Effector memory CD8-positive, alpha-beta T cell (primary cell): Measurements from ENCODE around the gene ADCY3.

Experiments
- ATAC-seq: fragments of 150-1000 bp; cut with Tn5 transposase; replicated peaks from 2 replicates; pipeline ENCODE4 v1.10.0; 2021; ENCODE audit warnings: mild to moderate bottlenecking, moderate library complexity
- DNase-seq, 3 experiments: peaks; one replicate each; pipeline ENCODE4 v3.0.0; 2021
- H3K27ac Mint-ChIP-seq, 2 donors: one replicate each; pipeline ENCODE4 v1.8.0; 2022; ENCODE audit warnings: mild to moderate bottlenecking in 2 of 2, mixed read lengths in 2 of 2, moderate library complexity in 2 of 2
- H3K27me3 Mint-ChIP-seq, 2 donors: one replicate each; pipeline ENCODE4 v1.8.0; 2022; ENCODE audit warnings: mixed read lengths in 2 of 2
- H3K36me3 Mint-ChIP-seq: one replicate; pipeline ENCODE4 v1.8.0; 2022; ENCODE audit warnings: mild to moderate bottlenecking, moderate library complexity, mixed read lengths; ENCODE audit not compliant: insufficient read depth
- H3K4me1 Mint-ChIP-seq, 2 donors: one replicate each; pipeline ENCODE4 v1.8.0; 2022; ENCODE audit warnings: low read depth in 2 of 2, mixed read lengths in 2 of 2
- H3K4me3 Mint-ChIP-seq, 2 donors: one replicate each; pipeline ENCODE4 v1.8.0; 2022; ENCODE audit warnings: mild to moderate bottlenecking in 2 of 2, mixed read lengths in 2 of 2, moderate library complexity in 2 of 2
- H3K9me3 Mint-ChIP-seq, 2 donors: one replicate each; pipeline ENCODE4 v1.8.0; 2022; ENCODE audit warnings: mixed read lengths in 2 of 2
- total RNA-seq, 9 experiments: gene quantifications; one replicate each; lab custom pipeline; 2026; lab: John Stamatoyannopoulos, UW

ADCY3 gene
- 28.7 to 73.4 (median 58.7) reads per million in 9 experiments for total RNA-seq

GRCh38 chr2:24920098-24920808, at the start of gene ADCY3:
ADCY3 (minus strand) TSS chr2:24920237; CDS start chr2:24918987, 1,250 bp downstream.
- Mint-ChIP-seq H3K9me3 (no peaks in the 10 kb centered on the region), H3K4me3 (peak within 1 kb of the TSS; percentile 82 to 91), H3K27me3 (no peaks in the 10 kb centered on the region), H3K4me1 (peaks cover 30% of the 10 kb centered on the region in 2 donors), H3K27ac (peak within 1 kb of the TSS; percentile 78 to 92), H3K36me3 (peaks cover 8% of the 10 kb centered on the region)
- DNase-seq, result peak; percentile 48 to 62 (median 56)
- peak; percentile 68 for ATAC-seq

- ATAC-seq (no peak), DNase-seq (no peak)
- Mint-ChIP-seq H3K36me3 (peaks cover 42% of the 10 kb centered on the region), H3K27ac (no peak overlapping the region), H3K4me3 (no peak overlapping the region), H3K9me3 (no peaks in the 10 kb centered on the region), H3K4me1 (peaks cover 12 to 15% of the 10 kb centered on the region in 2 donors), H3K27me3 (no peaks in the 10 kb centered on the region)
These were observed 49.7 kb upstream of the ADCY3 start for GRCh38 chr2:24969784-24970183.

GRCh38 chr2:24961903-24962302, 41.9 kb upstream of the ADCY3 start:
- Mint-ChIP-seq H3K27ac (no peak overlapping the region), H3K9me3 (no peaks in the 10 kb centered on the region), H3K36me3 (peaks cover 63% of the 10 kb centered on the region), H3K27me3 (no peaks in the 10 kb centered on the region), H3K4me1 (peaks cover 0 to 29% of the 10 kb centered on the region in 2 donors), H3K4me3 (no peak overlapping the region)
- ATAC-seq (no peak), DNase-seq (no peak)

GRCh38 chr2:24959761-24960160, 39.7 kb upstream of the ADCY3 start:
- Mint-ChIP-seq H3K9me3 (no peaks in the 10 kb centered on the region), H3K27ac (peak overlapping the region in 1 of 2 donors; percentile 81), H3K36me3 (peaks cover 62% of the 10 kb centered on the region), H3K27me3 (no peaks in the 10 kb centered on the region), H3K4me1 (peaks cover 0 to 29% of the 10 kb centered on the region in 2 donors), H3K4me3 (no peak overlapping the region)
- ATAC-seq (no peak), DNase-seq (no peak)

GRCh38 chr2:24958411-24958935, 38.4 kb upstream of the ADCY3 start:
- ATAC-seq, result no peak
- DNase-seq, result no peak
- H3K27me3 Mint-ChIP-seq, result no peaks in the 10 kb centered on the region
- H3K9me3 Mint-ChIP-seq, result no peaks in the 10 kb centered on the region
- H3K4me3 Mint-ChIP-seq, result no peak overlapping the region
- peaks cover 4 to 27% of the 10 kb centered on the region in 2 donors for H3K4me1 Mint-ChIP-seq
- H3K27ac Mint-ChIP-seq, result no peak overlapping the region
- H3K36me3 Mint-ChIP-seq, result peaks cover 52% of the 10 kb centered on the region

- DNase-seq (no peak), ATAC-seq (no peak)
- no peaks in the 10 kb centered on the region for H3K9me3 Mint-ChIP-seq
- H3K27ac Mint-ChIP-seq, result no peak overlapping the region
- no peak overlapping the region for H3K4me3 Mint-ChIP-seq
- no peaks in the 10 kb centered on the region for H3K27me3 Mint-ChIP-seq
- H3K36me3 Mint-ChIP-seq, result peaks cover 47% of the 10 kb centered on the region
- peaks cover 4 to 27% of the 10 kb centered on the region in 2 donors for H3K4me1 Mint-ChIP-seq
These were observed 37.9 kb upstream of the ADCY3 start for GRCh38 chr2:24957976-24958375.

- no peak for ATAC-seq
- H3K36me3 Mint-ChIP-seq, result peaks cover 40% of the 10 kb centered on the region
- no peaks in the 10 kb centered on the region for H3K27me3 Mint-ChIP-seq
- H3K27ac Mint-ChIP-seq, result no peak overlapping the region
- peaks cover 4 to 28% of the 10 kb centered on the region in 2 donors for H3K4me1 Mint-ChIP-seq
- no peaks in the 10 kb centered on the region for H3K9me3 Mint-ChIP-seq
- no peak for DNase-seq
- H3K4me3 Mint-ChIP-seq, result no peak overlapping the region
These were observed 37.2 kb upstream of the ADCY3 start for GRCh38 chr2:24957221-24957620.

GRCh38 chr2:24955921-24956320, 35.9 kb upstream of the ADCY3 start:
- no peaks in the 10 kb centered on the region for H3K27me3 Mint-ChIP-seq
- H3K4me1 Mint-ChIP-seq, result peaks cover 4 to 21% of the 10 kb centered on the region in 2 donors
- no peaks in the 10 kb centered on the region for H3K9me3 Mint-ChIP-seq
- peak overlapping the region in 1 of 2 donors; percentile 38 for H3K27ac Mint-ChIP-seq
- DNase-seq (no peak), ATAC-seq (no peak)
- no peak overlapping the region for H3K4me3 Mint-ChIP-seq
- H3K36me3 Mint-ChIP-seq, result peaks cover 35% of the 10 kb centered on the region

- Mint-ChIP-seq H3K36me3 (peaks cover 37% of the 10 kb centered on the region), H3K27ac (peak overlapping the region in 1 of 2 donors; percentile 38)
- ATAC-seq, result no peak
These were observed 35.2 kb upstream of the ADCY3 start for GRCh38 chr2:24955232-24955631.

GRCh38 chr2:24950102-24950501, 30.1 kb upstream of the ADCY3 start:
- ATAC-seq (no peak), DNase-seq (no peak)
- Mint-ChIP-seq H3K9me3 (no peaks in the 10 kb centered on the region), H3K36me3 (peaks cover 31% of the 10 kb centered on the region), H3K27ac (no peak overlapping the region), H3K4me1 (peaks cover 3 to 4% of the 10 kb centered on the region in 2 donors), H3K4me3 (no peak overlapping the region), H3K27me3 (no peaks in the 10 kb centered on the region)

More at GRCh38 chr2:24955232-24955631, 35.2 kb upstream of the ADCY3 start:
- Mint-ChIP-seq H3K4me3 (no peak overlapping the region), H3K27me3 (no peaks in the 10 kb centered on the region), H3K9me3 (no peaks in the 10 kb centered on the region), H3K4me1 (peaks cover 4 to 15% of the 10 kb centered on the region in 2 donors)
- DNase-seq, result no peak

- H3K4me3 Mint-ChIP-seq, result no peak overlapping the region
- H3K27me3 Mint-ChIP-seq, result no peaks in the 10 kb centered on the region
- DNase-seq (no peak), ATAC-seq (no peak)
- peaks cover 24% of the 10 kb centered on the region for H3K36me3 Mint-ChIP-seq
- no peaks in the 10 kb centered on the region for H3K9me3 Mint-ChIP-seq
- H3K27ac Mint-ChIP-seq, result no peak overlapping the region
- H3K4me1 Mint-ChIP-seq, result peaks cover 0 to 3% of the 10 kb centered on the region in 2 donors
These were observed 28.5 kb upstream of the ADCY3 start for GRCh38 chr2:24948506-24948905.

- H3K27ac Mint-ChIP-seq, result no peak overlapping the region
- H3K27me3 Mint-ChIP-seq, result no peaks in the 10 kb centered on the region
- H3K4me1 Mint-ChIP-seq, result no peaks in the 10 kb centered on the region
- H3K4me3 Mint-ChIP-seq, result no peak overlapping the region
- no peak for DNase-seq
- no peaks in the 10 kb centered on the region for H3K9me3 Mint-ChIP-seq
- peaks cover 27% of the 10 kb centered on the region for H3K36me3 Mint-ChIP-seq
- no peak for ATAC-seq
These were observed 27.6 kb upstream of the ADCY3 start for GRCh38 chr2:24947561-24948157.

- no peaks in the 10 kb centered on the region for H3K27me3 Mint-ChIP-seq
- ATAC-seq (no peak), DNase-seq (no peak)
- no peaks in the 10 kb centered on the region for H3K9me3 Mint-ChIP-seq
- H3K36me3 Mint-ChIP-seq, result peaks cover 27% of the 10 kb centered on the region
- H3K4me3 Mint-ChIP-seq, result no peak overlapping the region
- H3K27ac Mint-ChIP-seq, result peak overlapping the region in 1 of 2 donors; percentile 66
- no peaks in the 10 kb centered on the region for H3K4me1 Mint-ChIP-seq
These were observed 25.9 kb upstream of the ADCY3 start for GRCh38 chr2:24945907-24946306.
